GM19023 (cell line): ENCODE data around the gene SLC7A7.

ENCODE experiments used
- ATAC-seq: cut with Tn5 transposase; IDR thresholded peaks from one replicate; pipeline ENCODE4 v1.9.1; 2021; ENCODE audit warnings: mild to moderate bottlenecking, moderate library complexity; ENCODE audit not compliant: unreplicated experiment

Gene SLC7A7

GRCh38 chr14:22844221-22845102 is 29.2 kb upstream of the SLC7A7 start:
- no peak for ATAC-seq

GRCh38 chr14:22843123-22843925 is 28.1 kb upstream of the SLC7A7 start:
- ATAC-seq, result no peak

GRCh38 chr14:22842211-22843122 is 27.2 kb upstream of the SLC7A7 start:
- ATAC-seq, result no peak

GRCh38 chr14:22841769-22842168 is 26.5 kb upstream of the SLC7A7 start:
- ATAC-seq, result no peak

GRCh38 chr14:22841311-22841710 is 26.1 kb upstream of the SLC7A7 start:
- ATAC-seq, result no peak

GRCh38 chr14:22839159-22839779 is 24.0 kb upstream of the SLC7A7 start:
- ATAC-seq, result no peak

- no peak for ATAC-seq
Observed at GRCh38 chr14:22838631-22839041, 23.4 kb upstream of the SLC7A7 start.

- ATAC-seq, result no peak
Observed at GRCh38 chr14:22837750-22838538, 22.7 kb upstream of the SLC7A7 start.

GRCh38 chr14:22837114-22837749 is 22.0 kb upstream of the SLC7A7 start:
- ATAC-seq, result no peak

GRCh38 chr14:22836301-22837113 is 21.3 kb upstream of the SLC7A7 start, which contains the start of gene MMP14:
Gene MMP14 (plus strand): TSS chr14:22836585. CDS start chr14:22836818, 233 bp downstream.
- ATAC-seq, result no peak

GRCh38 chr14:22835505-22835904 is 20.3 kb upstream of the SLC7A7 start:
- ATAC-seq, result no peak

GRCh38 chr14:22830443-22831010 is 15.3 kb upstream of the SLC7A7 start:
- no peak for ATAC-seq

- ATAC-seq, result peak; percentile 91
Observed at GRCh38 chr14:22829661-22830442, 14.6 kb upstream of the SLC7A7 start, which contains the start of gene MRPL52. Gene MRPL52 (plus strand): TSS chr14:22829887. CDS start chr14:22829913, 26 bp downstream.

GRCh38 chr14:22829076-22829660 is 13.9 kb upstream of the SLC7A7 start:
- ATAC-seq, result peak; percentile 6

- no peak for ATAC-seq
Observed at GRCh38 chr14:22824711-22825359, 9.6 kb upstream of the SLC7A7 start.

- ATAC-seq, result peak; percentile 44
Observed at GRCh38 chr14:22822571-22823098, 7.4 kb upstream of the SLC7A7 start.
